DND-41 (cell line): ENCODE data around the gene ZNF577.

Experiments used
- CTCF ChIP-seq: IDR thresholded peaks from 2 replicates; pipeline ENCODE4 v1.5.1; 2012; ENCODE audit warnings: borderline replicate concordance, low read length, moderate library complexity, mild to moderate bottlenecking; ENCODE audit not compliant: poor library complexity, severe bottlenecking; ENCODE audit errors: extremely low read depth
- EZH2 ChIP-seq: IDR thresholded peaks from 3 replicates; pipeline ENCODE4 v1.6.1; 2012; ENCODE audit warnings: borderline replicate concordance, low read depth, mild to moderate bottlenecking, moderate library complexity, low read length, inconsistent platforms; ENCODE audit not compliant: severe bottlenecking

DNA sequence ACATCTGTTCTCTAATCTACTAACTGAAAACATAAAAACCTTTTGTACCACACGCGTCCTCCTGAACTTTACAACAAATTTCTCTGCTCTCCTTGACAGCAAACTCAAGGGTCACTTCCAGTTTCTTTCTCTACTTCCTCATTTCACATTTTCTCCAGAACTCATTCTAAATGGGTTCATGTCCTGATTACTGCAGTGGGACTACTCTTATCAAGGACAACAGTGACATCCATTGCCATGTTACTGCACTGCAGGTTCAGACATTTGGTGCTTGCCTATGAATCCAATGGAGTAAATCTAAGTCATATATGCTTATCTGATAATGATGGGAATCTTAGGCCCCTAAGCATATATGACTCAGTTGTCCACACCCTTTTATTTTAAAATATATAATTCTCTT lies 57.5 kb downstream of the ZNF577 start:
- peak; percentile 32 for TF ChIP-seq CTCF
- no peak for TF ChIP-seq EZH2
